Measurements from ENCODE around the gene DALRD3. TPM values are rescaled to one million over a fixed set of nuclear protein-coding genes. Genes with fewer than 3 reads are reported as not detected.

The DALRD3 gene, protein sequence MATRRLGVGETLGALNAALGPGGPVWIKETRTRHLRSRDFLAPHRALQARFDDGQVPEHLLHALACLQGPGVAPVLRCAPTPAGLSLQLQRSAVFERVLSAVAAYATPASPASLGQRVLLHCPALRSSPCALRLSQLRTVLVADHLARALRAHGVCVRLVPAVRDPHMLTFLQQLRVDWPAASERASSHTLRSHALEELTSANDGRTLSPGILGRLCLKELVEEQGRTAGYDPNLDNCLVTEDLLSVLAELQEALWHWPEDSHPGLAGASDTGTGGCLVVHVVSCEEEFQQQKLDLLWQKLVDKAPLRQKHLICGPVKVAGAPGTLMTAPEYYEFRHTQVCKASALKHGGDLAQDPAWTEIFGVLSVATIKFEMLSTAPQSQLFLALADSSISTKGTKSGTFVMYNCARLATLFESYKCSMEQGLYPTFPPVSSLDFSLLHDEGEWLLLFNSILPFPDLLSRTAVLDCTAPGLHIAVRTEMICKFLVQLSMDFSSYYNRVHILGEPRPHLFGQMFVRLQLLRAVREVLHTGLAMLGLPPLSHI
- 10 to 100 TPM; 71.4 to 77.9 (median 74.9) TPM for polyA plus RNA-seq (ENCODE audit: insufficient read length in 4 of 4)

DNA sequence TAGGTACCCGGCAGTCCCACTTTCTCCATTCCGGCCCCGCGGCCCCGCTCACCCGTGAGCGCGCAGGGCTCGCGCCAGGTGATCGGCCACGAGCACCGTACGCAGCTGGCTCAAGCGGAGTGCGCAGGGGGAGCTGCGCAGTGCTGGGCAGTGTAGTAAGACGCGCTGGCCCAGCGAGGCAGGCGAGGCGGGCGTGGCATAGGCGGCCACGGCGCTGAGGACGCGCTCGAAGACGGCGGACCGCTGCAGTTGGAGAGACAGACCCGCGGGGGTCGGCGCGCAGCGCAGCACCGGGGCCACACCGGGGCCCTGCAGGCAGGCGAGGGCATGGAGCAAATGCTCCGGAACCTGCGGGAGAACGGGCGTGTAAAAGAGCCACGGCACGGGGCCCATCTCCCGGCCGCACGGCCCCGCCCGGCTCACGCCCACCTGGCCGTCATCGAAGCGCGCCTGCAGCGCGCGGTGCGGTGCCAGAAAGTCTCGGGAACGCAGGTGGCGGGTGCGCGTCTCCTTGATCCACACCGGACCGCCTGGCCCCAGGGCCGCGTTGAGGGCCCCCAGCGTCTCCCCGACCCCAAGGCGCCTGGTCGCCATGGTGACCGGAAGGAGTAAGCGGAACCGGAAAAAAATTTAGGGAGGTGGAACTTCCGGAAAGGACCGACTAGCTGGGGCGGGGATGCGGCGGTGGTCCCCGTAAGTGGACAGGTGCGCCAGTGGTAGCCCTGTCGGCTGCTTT is at the start of gene DALRD3:
TSS of gene DALRD3 (minus strand) at position 610 of the 736 bp plus-strand sequence. CDS start at position 594, 16 bp downstream.
- DNase-seq (ENCODE audit: low read depth in 4 of 4, low spot score in 2 of 4) = peak in 1 of 4 donors; percentile 71

DNA sequence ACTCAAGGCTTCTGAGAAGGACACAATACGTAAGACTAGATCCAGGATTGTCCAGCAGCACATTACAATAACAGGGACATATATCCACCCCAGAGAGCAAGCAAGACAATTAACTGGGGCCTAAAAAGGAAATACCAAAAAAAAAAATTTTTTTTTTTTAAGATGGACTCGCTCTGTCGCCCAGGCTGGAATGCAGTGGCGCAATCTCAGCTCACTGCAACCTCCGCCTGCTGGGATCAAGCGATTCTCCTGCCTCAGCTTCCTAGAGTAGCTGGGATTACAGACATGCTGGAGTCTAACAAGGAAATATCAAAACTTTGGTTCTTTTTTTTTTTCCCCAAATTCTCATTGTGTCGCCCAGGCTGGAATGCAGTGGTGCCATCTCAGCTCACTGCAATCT is 39.6 kb upstream of the DALRD3 start:
- DNase-seq (ENCODE audit: low read depth in 4 of 4, low spot score in 2 of 4) = no peak

GRCh38 chr3:49057268-49057667 is 38.9 kb upstream of the DALRD3 start:
- no peak for DNase-seq (ENCODE audit: low read depth in 4 of 4, low spot score in 2 of 4)

GRCh38 chr3:49054344-49054862 is 36.0 kb upstream of the DALRD3 start:
- DNase-seq (ENCODE audit: low read depth in 4 of 4, low spot score in 2 of 4) = no peak

DNA sequence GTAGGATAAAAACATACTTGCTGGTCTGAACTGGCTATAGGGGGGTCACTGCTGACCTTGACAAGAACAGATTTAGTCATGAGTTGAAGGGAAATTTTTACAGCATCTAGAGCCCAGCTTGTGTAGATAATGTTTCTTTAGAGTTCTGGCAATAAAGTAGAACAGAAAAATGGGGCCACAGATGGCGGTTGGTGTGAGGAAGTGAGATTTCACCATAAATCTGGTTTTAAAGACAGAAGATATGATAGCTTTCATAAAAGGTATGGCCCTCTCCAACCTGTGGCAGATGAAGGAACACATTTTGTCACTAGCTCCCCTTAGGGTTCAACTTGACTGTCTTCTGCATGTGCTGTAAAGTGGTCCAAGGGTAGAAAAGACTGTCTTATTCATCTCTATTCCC is 35.2 kb upstream of the DALRD3 start:
- DNase-seq (ENCODE audit: low read depth in 4 of 4, low spot score in 2 of 4) = no peak

DNA sequence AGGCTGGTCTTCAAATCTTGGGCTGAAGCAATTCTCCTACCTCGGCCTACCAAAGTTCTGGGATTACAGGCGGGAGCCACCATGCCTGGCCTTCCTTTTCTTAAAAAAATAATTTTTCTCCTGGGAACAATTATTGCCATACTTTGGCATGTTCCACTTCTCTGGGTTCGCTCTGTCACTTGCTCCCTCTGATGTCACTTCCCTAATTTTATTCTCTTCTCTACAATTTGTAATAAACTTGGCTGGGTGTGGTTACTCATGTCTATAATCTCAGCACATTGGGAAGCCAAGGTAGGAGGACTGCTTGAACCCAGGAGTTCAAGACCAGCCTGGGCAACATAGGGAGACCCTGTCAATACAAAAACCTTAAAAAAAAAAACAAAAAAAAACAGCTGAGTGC is 16.9 kb upstream of the DALRD3 start:
- DNase-seq (ENCODE audit: low read depth in 4 of 4, low spot score in 2 of 4) = no peak

- DNase-seq (ENCODE audit: low read depth in 4 of 4, low spot score in 2 of 4) = no peak
Measured at GRCh38 chr3:49034650-49035049, 16.3 kb upstream of the DALRD3 start.

DNA sequence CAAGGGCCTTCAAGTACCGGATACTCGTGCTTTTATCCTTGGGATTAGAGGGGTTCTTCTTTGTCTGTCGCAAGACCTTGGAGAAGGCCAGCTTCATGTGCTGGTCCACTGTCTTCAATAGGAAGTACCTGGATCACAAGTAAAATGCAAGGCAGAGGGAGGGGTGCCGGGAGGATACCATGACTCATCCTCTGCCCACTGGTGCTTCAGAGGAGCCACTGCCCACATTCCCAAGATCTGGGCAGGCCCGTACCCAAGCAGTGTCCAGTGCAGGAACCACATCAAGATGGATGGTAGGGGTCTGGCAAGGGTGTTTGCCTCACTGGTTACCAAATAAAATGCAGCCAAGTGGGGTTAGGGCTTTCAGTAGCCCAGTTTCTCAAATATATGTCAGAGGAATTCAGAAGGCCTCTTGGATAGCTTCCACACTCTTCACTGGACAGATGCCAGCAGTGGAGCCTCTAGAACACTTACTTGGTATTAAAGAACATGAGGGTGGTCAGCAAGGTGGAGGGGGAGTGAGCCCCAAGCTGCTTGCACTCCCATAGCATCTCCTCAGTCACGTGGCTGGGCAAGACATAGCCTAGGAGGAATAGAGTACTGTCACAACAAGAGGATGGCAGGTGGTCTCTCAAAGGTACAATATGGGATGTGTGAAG is 14.4 kb upstream of the DALRD3 start:
- DNase-seq (ENCODE audit: low read depth in 4 of 4, low spot score in 2 of 4) = no peak

GRCh38 chr3:49030321-49030720 is 11.9 kb upstream of the DALRD3 start:
- DNase-seq (ENCODE audit: low read depth in 4 of 4, low spot score in 2 of 4) = no peak

GRCh38 chr3:49029563-49029884 is 11.1 kb upstream of the DALRD3 start:
- DNase-seq (ENCODE audit: low read depth in 4 of 4, low spot score in 2 of 4) = no peak

DNA sequence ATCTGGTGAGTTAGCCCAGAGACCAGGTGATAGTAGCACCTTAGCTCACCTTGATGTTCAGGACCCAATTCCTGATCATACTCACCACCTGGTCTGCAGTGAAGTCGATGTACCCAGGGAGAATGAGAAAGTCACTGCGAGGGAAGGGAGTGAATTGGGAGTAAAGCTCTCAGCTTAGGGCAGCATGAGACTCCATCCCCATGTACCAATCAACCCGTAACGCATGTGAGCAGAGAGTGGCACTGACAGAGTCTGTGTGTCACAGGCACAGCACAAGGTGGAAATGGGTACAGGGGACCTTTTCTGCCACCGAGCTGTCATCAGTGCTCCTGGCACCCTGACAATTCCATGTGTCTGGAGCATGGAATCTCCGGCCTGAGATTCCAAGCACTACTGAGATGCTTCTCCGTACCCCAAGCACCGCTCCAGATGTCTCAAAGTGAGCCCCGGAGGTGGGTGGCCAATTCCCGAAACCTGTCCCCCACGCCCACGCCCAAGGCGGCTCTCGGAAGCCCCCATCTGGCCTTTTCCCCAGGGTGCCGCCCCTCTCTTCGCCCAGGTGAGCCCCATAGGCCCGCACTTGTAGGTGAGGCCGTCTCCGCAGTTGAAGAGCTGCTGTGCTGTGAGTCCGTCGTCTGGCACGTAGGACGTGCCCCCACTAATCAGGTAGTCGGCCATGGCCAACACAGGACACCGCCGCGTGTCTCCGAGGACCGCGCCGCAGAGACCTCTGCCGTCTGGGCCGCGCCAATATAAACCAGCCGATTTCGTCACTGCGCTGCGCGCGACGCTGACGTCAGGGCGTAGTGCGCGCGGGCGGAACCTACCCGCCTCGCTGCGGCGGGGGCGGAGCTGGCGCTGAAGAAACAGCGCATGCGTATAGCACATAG is 10.5 kb upstream of the DALRD3 start, which contains the start of gene IMPDH2:
TSS of gene IMPDH2 (minus strand) at position 726 of the 890 bp plus-strand sequence. CDS start at position 678, 48 bp downstream.
- DNase-seq (ENCODE audit: low read depth in 4 of 4, low spot score in 2 of 4) = peak in 3 of 4 donors; percentile 86 to 93 (median 90)

DNA sequence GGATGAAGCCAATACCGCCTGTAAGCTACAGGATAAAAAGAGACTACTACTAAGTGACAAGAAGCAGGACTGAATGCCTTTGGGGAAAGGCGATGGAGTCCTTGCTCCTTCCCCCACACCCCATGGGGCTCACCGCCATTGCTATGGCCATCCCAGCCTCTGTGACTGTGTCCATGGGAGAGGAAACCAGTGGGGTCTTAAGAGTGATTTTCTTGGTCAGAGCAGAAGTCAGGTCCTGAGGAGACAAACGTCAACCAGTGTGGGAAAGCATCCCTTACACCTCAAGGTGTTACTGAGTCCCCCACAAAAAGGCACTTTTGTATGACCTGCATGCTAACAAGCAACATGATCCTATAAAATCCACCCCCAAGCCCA is 9.9 kb upstream of the DALRD3 start:
- no peak for DNase-seq (ENCODE audit: low read depth in 4 of 4, low spot score in 2 of 4)

- no peak for DNase-seq (ENCODE audit: low read depth in 4 of 4, low spot score in 2 of 4)
Measured at GRCh38 chr3:49027634-49028033, 9.3 kb upstream of the DALRD3 start.

DNA sequence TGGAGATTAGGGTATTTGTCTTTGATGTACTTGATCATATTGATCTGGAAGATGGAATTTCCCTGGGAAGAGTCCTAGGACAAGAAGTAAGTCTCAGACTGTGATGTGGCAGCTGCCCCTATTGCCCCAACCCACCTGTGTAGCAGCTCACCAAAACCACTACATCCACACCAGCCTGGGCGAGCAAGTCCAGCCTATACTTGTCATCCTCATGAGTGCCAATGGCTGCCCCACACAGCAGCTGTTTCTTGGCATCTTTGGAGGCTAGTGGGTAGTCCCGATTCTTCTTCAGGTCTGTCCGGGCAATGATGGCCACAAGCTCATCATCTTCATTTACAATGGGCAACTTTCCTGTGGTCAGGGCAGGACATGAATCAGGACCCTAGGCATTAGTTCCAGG is 8.2 kb upstream of the DALRD3 start:
- DNase-seq (ENCODE audit: low read depth in 4 of 4, low spot score in 2 of 4) = no peak

DNA sequence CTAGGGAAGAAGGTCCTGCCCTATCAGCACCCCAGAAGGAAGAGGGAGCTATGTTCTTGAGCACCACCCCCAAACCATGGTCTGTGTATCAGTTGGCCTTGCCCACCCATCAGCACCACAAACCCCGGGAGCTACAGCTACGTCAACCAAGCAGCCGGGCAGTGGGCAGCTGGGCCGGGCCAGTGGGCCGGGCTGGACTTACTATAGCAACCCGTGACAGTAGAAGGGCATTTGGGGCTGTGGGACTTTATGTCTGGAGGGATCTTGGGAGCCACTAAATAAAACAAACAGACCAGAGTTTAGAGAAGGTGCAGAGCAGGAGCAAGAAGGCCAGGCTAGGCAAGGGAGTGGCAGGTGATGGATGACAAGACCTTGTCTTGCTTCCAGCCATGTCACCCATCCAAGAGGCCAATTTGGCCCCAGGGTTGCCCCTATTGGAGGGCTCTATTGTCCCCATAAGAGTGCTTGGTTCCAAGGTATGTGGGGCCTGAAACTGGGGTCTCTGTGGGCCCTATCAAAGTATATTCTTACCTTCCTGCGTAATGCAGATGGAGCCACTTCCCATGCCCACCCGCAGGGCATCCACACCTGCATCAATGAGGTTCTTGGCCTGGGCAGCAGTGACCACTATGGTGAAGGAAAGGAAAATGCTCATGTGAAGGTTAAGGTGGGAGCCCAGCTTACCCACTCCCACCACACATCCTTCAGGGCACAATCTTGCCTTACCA is 7.6 kb upstream of the DALRD3 start:
- no peak for DNase-seq (ENCODE audit: low read depth in 4 of 4, low spot score in 2 of 4)

GRCh38 chr3:49025005-49025792 is 6.8 kb upstream of the DALRD3 start:
- no peak for DNase-seq (ENCODE audit: low read depth in 4 of 4, low spot score in 2 of 4)

GRCh38 chr3:49024449-49024848 is 6.1 kb upstream of the DALRD3 start:
- DNase-seq (ENCODE audit: low read depth in 4 of 4, low spot score in 2 of 4) = no peak

- DNase-seq (ENCODE audit: low read depth in 4 of 4, low spot score in 2 of 4) = no peak
Measured at GRCh38 chr3:49023775-49024174, 5.4 kb upstream of the DALRD3 start.
